M059J (cell line): ENCODE data around the gene PTH1R. TPM values are rescaled to one million over a fixed set of nuclear protein-coding genes. Genes with fewer than 3 reads are reported as not detected.

Experiments used
- DNase-seq: peaks from one replicate; pipeline ENCODE4 v3.0.0-alpha.2; 2012; ENCODE audit warnings: low read depth
- total RNA-seq: library from RNA; depleted of rRNA; stranded (reverse); fragments of >200 nt; shearing (Covaris generic); gene quantifications from 2 replicates; pipeline ENCODE4 v1.2.3, GENCODE V29; 2014

PTH1R gene
- total RNA-seq, 1 experiment from 2014 or later, result 1.4 TPM

GRCh38 chr3:46883054-46883829, 5.7 kb downstream of the PTH1R start:
- DNase-seq, result peak; percentile 28

GRCh38 chr3:46883830-46884185, 6.3 kb downstream of the PTH1R start:
- DNase-seq, result no peak

- DNase-seq, result no peak
Observed at GRCh38 chr3:46884427-46884826, 6.9 kb downstream of the PTH1R start.

GRCh38 chr3:46884929-46885328, 7.4 kb downstream of the PTH1R start:
- DNase-seq, result no peak

GRCh38 chr3:46885612-46886011, 8.1 kb downstream of the PTH1R start:
- no peak for DNase-seq

- no peak for DNase-seq
Observed at GRCh38 chr3:46887980-46888494, 10.5 kb downstream of the PTH1R start.

- DNase-seq, result no peak
Observed at GRCh38 chr3:46888705-46889104, 11.2 kb downstream of the PTH1R start.

GRCh38 chr3:46889381-46890110, 12.0 kb downstream of the PTH1R start:
- no peak for DNase-seq

GRCh38 chr3:46890132-46890531, 12.6 kb downstream of the PTH1R start:
- DNase-seq, result no peak

GRCh38 chr3:46891132-46891531, 13.6 kb downstream of the PTH1R start:
- DNase-seq, result no peak

- peak; percentile 71 for DNase-seq
Observed at GRCh38 chr3:46892285-46893145, 15.0 kb downstream of the PTH1R start.

GRCh38 chr3:46893146-46893748, 15.7 kb downstream of the PTH1R start:
- no peak for DNase-seq

GRCh38 chr3:46893763-46894162, 16.2 kb downstream of the PTH1R start:
- DNase-seq, result no peak

- no peak for DNase-seq
Observed at GRCh38 chr3:46894256-46894655, 16.7 kb downstream of the PTH1R start.

- DNase-seq, result peak; percentile 38
Observed at GRCh38 chr3:46895204-46895660, 17.7 kb downstream of the PTH1R start.

GRCh38 chr3:46895761-46896160, 18.2 kb downstream of the PTH1R start:
- DNase-seq, result no peak

GRCh38 chr3:46896386-46896785, 18.9 kb downstream of the PTH1R start:
- DNase-seq, result no peak

- no peak for DNase-seq
Observed at GRCh38 chr3:46897031-46897430, 19.5 kb downstream of the PTH1R start.

- DNase-seq, result no peak
Observed at GRCh38 chr3:46897829-46898320, 20.4 kb downstream of the PTH1R start.

GRCh38 chr3:46898321-46899150, 21.0 kb downstream of the PTH1R start:
- no peak for DNase-seq
